ENCODE results near the gene KIF26B. TPM values are rescaled to one million over a fixed set of nuclear protein-coding genes. Genes with fewer than 3 reads are reported as not detected.

KIF26B gene
- polyA plus RNA-seq, 1 donor from 2014 or later: 6.3 TPM

DNA sequence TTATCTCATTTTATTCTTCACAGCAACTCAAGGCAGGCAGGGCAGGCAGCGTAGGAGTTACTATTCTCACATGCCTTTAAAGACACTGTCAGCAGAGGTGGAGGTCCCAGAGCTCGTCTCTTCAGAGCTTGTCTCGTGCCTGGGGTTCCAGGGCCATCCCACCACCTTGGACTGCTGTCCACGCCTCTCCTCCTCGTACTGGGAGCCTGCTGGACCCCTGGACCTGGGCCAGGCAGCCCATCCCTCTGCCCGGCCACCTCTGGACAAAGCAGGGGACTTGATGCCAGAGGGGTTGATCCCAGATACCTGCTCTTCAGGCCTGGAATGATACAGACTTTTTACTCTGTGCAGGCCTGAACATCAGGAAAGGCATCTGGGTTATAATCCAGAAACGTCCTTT is 546.8 kb downstream of the KIF26B start:
- H3K9me2 ChIP-seq (ENCODE audit: insufficient read depth, low read length): no peaks in the 10 kb centered on the region
- TF ChIP-seq RAD21 (conservative IDR thresholded peaks at IDR 0.05): no peak
- no peak for TF ChIP-seq MXI1 (conservative IDR thresholded peaks at IDR 0.05; ENCODE audit: poor library complexity, severe bottlenecking)
- no peak for TF ChIP-seq TAF1 (IDR thresholded peaks at IDR 0.05; ENCODE audit: low read depth)
- TF ChIP-seq EP300 (conservative IDR thresholded peaks at IDR 0.05; ENCODE audit: poor library complexity, severe bottlenecking): no peak
- no peak for TF ChIP-seq POLR2AphosphoS5 (IDR thresholded peaks at IDR 0.05)
- TF ChIP-seq, protein P1, sequence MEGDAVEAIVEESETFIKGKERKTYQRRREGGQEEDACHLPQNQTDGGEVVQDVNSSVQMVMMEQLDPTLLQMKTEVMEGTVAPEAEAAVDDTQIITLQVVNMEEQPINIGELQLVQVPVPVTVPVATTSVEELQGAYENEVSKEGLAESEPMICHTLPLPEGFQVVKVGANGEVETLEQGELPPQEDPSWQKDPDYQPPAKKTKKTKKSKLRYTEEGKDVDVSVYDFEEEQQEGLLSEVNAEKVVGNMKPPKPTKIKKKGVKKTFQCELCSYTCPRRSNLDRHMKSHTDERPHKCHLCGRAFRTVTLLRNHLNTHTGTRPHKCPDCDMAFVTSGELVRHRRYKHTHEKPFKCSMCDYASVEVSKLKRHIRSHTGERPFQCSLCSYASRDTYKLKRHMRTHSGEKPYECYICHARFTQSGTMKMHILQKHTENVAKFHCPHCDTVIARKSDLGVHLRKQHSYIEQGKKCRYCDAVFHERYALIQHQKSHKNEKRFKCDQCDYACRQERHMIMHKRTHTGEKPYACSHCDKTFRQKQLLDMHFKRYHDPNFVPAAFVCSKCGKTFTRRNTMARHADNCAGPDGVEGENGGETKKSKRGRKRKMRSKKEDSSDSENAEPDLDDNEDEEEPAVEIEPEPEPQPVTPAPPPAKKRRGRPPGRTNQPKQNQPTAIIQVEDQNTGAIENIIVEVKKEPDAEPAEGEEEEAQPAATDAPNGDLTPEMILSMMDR (IDR thresholded peaks at IDR 0.05; ENCODE audit: poor library complexity, severe bottlenecking): no peak
- TF ChIP-seq EZH2 (IDR thresholded peaks at IDR 0.05; ENCODE audit: borderline replicate concordance, insufficient read depth, low read length, poor library complexity, severe bottlenecking): no peak
- TF ChIP-seq, protein P2, sequence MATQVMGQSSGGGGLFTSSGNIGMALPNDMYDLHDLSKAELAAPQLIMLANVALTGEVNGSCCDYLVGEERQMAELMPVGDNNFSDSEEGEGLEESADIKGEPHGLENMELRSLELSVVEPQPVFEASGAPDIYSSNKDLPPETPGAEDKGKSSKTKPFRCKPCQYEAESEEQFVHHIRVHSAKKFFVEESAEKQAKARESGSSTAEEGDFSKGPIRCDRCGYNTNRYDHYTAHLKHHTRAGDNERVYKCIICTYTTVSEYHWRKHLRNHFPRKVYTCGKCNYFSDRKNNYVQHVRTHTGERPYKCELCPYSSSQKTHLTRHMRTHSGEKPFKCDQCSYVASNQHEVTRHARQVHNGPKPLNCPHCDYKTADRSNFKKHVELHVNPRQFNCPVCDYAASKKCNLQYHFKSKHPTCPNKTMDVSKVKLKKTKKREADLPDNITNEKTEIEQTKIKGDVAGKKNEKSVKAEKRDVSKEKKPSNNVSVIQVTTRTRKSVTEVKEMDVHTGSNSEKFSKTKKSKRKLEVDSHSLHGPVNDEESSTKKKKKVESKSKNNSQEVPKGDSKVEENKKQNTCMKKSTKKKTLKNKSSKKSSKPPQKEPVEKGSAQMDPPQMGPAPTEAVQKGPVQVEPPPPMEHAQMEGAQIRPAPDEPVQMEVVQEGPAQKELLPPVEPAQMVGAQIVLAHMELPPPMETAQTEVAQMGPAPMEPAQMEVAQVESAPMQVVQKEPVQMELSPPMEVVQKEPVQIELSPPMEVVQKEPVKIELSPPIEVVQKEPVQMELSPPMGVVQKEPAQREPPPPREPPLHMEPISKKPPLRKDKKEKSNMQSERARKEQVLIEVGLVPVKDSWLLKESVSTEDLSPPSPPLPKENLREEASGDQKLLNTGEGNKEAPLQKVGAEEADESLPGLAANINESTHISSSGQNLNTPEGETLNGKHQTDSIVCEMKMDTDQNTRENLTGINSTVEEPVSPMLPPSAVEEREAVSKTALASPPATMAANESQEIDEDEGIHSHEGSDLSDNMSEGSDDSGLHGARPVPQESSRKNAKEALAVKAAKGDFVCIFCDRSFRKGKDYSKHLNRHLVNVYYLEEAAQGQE (IDR thresholded peaks at IDR 0.05; ENCODE audit: borderline replicate concordance): no peak
- TF ChIP-seq SMC3 (conservative IDR thresholded peaks at IDR 0.05; ENCODE audit: poor library complexity): no peak
- H3K4me3 ChIP-seq (ENCODE audit: low read length): no peak overlapping the region
- no peaks in the 10 kb centered on the region for H4K20me1 ChIP-seq (ENCODE audit: insufficient read depth)
- H2AFZ ChIP-seq (ENCODE audit: low read depth, low read length): no peak overlapping the region
- H3K79me2 ChIP-seq (replicated peaks; ENCODE audit: insufficient read depth, low read length): no peaks in the 10 kb centered on the region
- no peaks in the 10 kb centered on the region for H3K9me3 ChIP-seq (ENCODE audit: low read length)
- H3K27me3 ChIP-seq (ENCODE audit: insufficient read depth, low read depth, low read length): no peaks in the 10 kb centered on the region
- no peak overlapping the region for H3K27ac ChIP-seq (ENCODE audit: low read length)
- no peak overlapping the region for H3K4me2 ChIP-seq (ENCODE audit: low read length)
- no peaks in the 10 kb centered on the region for H3F3A ChIP-seq (ENCODE audit: insufficient read depth, low read length, poor library complexity, severe bottlenecking)
- no peaks in the 10 kb centered on the region for H3K36me3 ChIP-seq (ENCODE audit: insufficient read depth, low read length)
- no peak overlapping the region for H3K9ac ChIP-seq (ENCODE audit: low read length)

DNA sequence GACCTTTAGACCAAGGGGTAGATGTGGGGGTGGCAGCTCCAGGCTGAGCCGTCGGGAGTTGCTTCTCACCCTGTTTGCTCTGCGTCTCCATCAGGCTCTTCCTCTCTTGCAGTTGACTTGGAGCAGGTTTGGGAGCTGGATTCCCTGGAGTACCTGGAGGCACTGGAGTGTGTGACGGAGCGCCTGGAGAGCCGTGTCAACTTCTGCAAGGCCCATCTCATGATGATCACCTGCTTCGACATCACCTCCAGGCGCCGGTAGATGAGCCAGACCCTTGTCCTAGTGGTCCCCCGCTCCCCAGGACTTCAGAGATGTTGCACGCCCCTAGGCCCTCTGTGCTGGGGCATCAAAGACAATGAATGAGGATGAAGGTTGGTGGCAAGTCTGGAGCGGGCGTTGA is 547.6 kb downstream of the KIF26B start:
- Histone ChIP-seq H3K27ac (ENCODE audit: low read length) (no peak overlapping the region), H3K4me2 (ENCODE audit: low read length) (no peak overlapping the region), H4K20me1 (ENCODE audit: insufficient read depth) (no peaks in the 10 kb centered on the region), H3K9me3 (ENCODE audit: low read length) (no peaks in the 10 kb centered on the region), H3K36me3 (ENCODE audit: insufficient read depth, low read length) (no peaks in the 10 kb centered on the region), H3F3A (ENCODE audit: insufficient read depth, low read length, poor library complexity, severe bottlenecking) (no peaks in the 10 kb centered on the region), H3K4me3 (ENCODE audit: low read length) (no peak overlapping the region), H3K79me2 (replicated peaks; ENCODE audit: insufficient read depth, low read length) (no peaks in the 10 kb centered on the region), H2AFZ (ENCODE audit: low read depth, low read length) (no peak overlapping the region), H3K27me3 (ENCODE audit: insufficient read depth, low read depth, low read length) (no peaks in the 10 kb centered on the region), H3K9me2 (ENCODE audit: insufficient read depth, low read length) (no peaks in the 10 kb centered on the region), H3K9ac (ENCODE audit: low read length) (no peak overlapping the region)
- TF ChIP-seq TAF1 (IDR thresholded peaks at IDR 0.05; ENCODE audit: low read depth) (no peak), MXI1 (conservative IDR thresholded peaks at IDR 0.05; ENCODE audit: poor library complexity, severe bottlenecking) (no peak), SMC3 (conservative IDR thresholded peaks at IDR 0.05; ENCODE audit: poor library complexity) (no peak), EZH2 (IDR thresholded peaks at IDR 0.05; ENCODE audit: borderline replicate concordance, insufficient read depth, low read length, poor library complexity, severe bottlenecking) (no peak), POLR2AphosphoS5 (IDR thresholded peaks at IDR 0.05) (no peak), RAD21 (conservative IDR thresholded peaks at IDR 0.05) (no peak), EP300 (conservative IDR thresholded peaks at IDR 0.05; ENCODE audit: poor library complexity, severe bottlenecking) (no peak)
- TF ChIP-seq, protein P2 (IDR thresholded peaks at IDR 0.05; ENCODE audit: borderline replicate concordance): no peak
- TF ChIP-seq, protein P1 (IDR thresholded peaks at IDR 0.05; ENCODE audit: poor library complexity, severe bottlenecking): no peak

All from neural cell (in vitro differentiated cells).